Adrenal gland (tissue), 5 donors: ENCODE measurements around the gene MMAB.

Experiments
- CTCF ChIP-seq, 6 experiments: fragments of 450-650 bp in 4 of 6; fragments of 200-600 bp in 2 of 6; sonication (generic) in 1 of 6; IDR thresholded peaks; 1 replicate in 5 of 6; 2 replicates in 1 of 6; pipeline versions ENCODE4 v1.5.1 to v1.8.0; 2016 to 2021; ENCODE audit warnings: antibody characterized with exemption in 6 of 6, mild to moderate bottlenecking in 2 of 6, moderate library complexity in 1 of 6
- POLR2A ChIP-seq, 2 donors: fragments of 450-650 bp; IDR thresholded peaks; one replicate each; pipeline ENCODE4 v1.6.1; 2017; ENCODE audit warnings: antibody characterized with exemption in 2 of 2, mild to moderate bottlenecking in 2 of 2, moderate library complexity in 1 of 2
- donor health status: DM: no; HTN: no; CAD: no.

GRCh38 chr12:109552971-109553370 is 20.3 kb downstream of the MMAB start:
- TF ChIP-seq CTCF (IDR thresholded peaks at IDR 0.05) (no peak), POLR2A (IDR thresholded peaks at IDR 0.05) (no peak)
